AG09319 (cell line): ENCODE data around the gene NRG2.

Experiments
- DNase-seq: peaks from one replicate; pipeline ENCODE4 v3.0.0-alpha.2; 2010; ENCODE audit warnings: low read depth; ENCODE audit errors: extremely low read depth
- TF ChIP-seq, protein P1 (sequence below): IDR thresholded peaks from 2 replicates; pipeline ENCODE4 v1.5.1; 2011; ENCODE audit warnings: low read depth, mild to moderate bottlenecking, inconsistent platforms, low read length, moderate library complexity

Gene NRG2

DNA sequence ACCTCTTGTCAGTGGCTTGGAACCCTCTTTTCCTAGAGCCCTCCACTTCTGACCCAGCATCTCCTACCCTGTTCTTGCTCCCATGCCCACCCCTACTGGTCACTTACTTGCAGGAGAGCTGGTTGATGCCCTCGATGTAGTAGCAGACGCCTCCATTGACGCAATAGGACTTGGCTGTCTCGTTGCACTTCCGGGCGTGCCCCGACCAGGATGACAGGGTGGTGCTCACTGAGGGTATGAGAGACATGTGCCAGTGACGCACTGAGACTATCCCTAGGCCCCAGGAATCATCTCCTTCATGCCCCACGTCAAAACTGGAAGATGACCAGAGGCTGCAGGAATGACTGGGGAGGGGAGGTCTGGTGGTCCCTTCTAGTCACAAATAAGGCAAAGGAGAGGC, 171.5 kb downstream of the NRG2 start:
- TF ChIP-seq, protein P1, sequence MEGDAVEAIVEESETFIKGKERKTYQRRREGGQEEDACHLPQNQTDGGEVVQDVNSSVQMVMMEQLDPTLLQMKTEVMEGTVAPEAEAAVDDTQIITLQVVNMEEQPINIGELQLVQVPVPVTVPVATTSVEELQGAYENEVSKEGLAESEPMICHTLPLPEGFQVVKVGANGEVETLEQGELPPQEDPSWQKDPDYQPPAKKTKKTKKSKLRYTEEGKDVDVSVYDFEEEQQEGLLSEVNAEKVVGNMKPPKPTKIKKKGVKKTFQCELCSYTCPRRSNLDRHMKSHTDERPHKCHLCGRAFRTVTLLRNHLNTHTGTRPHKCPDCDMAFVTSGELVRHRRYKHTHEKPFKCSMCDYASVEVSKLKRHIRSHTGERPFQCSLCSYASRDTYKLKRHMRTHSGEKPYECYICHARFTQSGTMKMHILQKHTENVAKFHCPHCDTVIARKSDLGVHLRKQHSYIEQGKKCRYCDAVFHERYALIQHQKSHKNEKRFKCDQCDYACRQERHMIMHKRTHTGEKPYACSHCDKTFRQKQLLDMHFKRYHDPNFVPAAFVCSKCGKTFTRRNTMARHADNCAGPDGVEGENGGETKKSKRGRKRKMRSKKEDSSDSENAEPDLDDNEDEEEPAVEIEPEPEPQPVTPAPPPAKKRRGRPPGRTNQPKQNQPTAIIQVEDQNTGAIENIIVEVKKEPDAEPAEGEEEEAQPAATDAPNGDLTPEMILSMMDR = no peak
- no peak for DNase-seq

DNA sequence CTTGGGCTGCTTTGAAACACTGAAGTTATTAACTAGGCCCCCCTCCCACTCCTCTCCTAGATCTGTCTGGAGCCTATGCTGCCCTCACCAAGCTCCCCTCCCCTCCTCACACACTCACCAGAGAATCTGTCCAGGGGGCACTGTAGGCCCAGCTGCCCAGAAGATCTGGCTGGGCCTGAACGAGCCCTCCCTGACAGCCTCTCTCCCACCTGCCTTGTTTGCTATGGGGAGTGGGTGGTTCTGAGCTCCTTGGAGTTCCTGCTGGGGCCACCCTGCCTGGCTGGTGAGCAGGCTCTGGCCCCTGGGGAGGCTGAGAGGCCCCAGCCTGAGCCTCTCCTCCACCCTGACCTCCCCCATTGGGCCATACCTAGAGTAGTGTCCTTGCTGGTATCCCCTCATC, 172.4 kb downstream of the NRG2 start:
- TF ChIP-seq, protein P1 = no peak
- no peak for DNase-seq

DNA sequence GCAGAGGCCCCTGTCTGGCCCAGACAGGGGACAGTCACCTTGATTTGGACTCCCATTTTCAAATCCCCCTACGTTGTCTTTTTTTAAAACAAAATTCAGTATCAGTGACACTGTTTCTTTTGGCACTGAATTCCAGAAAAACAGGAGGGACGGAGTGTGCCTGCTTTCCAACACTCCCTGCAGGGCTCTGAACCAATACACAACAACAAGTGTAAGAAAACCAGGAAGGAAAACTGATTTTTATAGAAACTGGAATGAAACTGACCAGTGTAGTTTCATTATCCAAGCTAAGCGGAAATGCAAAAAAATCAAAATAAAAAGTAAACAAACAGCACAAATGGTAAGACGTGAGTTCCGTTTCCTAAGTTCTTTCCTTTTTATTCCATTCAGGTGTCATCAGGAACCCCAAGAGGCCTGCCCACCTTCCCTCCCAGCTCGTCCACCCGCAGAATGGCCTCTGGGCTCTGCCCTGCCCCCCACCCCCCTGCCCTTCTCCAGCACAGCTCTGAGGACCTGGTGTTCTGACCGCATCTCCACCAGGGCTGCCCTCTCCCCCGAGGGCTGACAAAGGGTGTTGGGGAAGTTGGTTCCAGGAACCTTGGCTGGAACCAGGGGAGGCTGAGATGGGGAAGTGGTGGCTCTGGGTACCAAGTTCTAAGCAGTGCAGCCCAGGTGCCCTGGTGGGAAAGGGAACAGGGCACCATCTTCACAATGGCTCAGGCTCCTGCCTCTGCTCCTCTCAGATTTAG, 173.9 kb downstream of the NRG2 start:
- DNase-seq = no peak
- TF ChIP-seq, protein P1 = no peak

DNA sequence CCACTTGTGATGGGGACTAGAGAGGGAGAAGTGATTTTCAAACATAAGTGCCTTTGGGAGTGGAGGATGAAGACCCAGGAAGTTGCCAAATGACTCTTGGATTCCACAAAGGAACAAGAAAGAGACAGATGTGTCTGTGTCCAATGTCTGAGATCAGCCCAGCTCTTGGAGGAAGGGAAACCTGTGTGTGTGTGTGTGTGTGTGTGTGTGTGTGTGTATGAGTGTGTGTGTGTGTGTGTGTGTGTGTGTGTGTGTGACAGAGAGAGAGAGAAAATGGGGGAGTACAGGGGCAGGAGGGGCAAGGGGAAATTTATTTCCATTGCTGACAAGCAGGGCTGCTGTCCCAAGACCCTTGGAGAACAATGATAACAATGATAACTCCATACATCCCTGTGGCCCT, 175.5 kb downstream of the NRG2 start:
- TF ChIP-seq, protein P1 = no peak
- DNase-seq = no peak

DNA sequence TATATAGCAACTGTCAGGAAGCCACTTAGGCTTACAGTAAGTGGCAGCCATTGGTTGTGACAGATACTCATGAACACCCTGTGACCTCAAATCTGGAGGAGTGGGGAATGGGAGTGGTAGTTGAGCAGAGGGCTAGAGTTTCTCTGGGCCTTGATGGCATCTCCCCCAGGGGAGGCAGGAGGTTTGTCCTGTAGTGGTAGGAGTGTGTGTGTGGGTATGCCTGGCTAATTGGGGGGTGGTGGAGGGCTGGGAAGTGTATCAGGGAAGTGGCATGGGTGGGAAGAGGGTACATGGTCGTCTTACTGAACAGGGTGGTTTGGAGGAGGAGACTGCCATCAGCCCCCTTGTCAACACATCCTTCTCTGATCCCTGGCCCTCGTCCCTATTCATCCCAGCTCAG, 176.0 kb downstream of the NRG2 start:
- TF ChIP-seq, protein P1 = no peak
- DNase-seq = no peak

DNA sequence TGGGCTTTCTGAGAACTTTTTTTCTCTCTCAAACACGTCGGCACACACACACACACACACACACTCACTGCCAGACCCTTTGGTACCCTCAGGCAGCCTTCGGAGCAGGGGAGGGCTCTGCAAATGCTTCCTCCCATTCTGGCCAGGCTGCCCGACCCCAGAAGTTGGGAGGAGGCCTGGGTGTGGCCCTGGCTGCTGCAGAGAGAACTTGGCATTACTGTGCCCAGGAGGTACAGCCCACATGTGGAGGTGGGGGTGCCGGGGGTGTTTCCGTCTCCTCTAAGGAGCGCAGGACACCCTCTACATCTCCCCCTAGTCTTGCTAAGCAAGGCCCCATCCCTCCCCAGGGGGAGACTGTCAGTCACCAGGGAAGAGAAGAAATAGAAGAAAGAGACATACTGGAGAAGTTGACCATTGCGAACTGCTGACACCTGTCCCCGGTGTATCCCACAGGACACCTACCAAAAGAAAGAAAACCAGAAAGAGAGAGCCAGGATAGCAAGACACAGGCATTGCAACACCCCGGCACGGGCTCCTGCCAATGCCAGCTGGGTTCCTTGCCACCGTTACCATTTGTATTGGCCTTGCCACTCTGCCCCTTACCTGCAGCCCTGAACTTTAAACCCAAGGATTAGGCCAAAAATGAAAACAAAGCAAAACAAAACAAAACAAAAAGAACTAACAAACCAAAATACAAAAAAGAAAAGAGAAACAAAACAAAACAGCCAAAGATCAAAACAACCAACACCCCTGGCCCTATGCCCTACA, 178.2 kb downstream of the NRG2 start:
- no peak for DNase-seq
- TF ChIP-seq, protein P1 = no peak

DNA sequence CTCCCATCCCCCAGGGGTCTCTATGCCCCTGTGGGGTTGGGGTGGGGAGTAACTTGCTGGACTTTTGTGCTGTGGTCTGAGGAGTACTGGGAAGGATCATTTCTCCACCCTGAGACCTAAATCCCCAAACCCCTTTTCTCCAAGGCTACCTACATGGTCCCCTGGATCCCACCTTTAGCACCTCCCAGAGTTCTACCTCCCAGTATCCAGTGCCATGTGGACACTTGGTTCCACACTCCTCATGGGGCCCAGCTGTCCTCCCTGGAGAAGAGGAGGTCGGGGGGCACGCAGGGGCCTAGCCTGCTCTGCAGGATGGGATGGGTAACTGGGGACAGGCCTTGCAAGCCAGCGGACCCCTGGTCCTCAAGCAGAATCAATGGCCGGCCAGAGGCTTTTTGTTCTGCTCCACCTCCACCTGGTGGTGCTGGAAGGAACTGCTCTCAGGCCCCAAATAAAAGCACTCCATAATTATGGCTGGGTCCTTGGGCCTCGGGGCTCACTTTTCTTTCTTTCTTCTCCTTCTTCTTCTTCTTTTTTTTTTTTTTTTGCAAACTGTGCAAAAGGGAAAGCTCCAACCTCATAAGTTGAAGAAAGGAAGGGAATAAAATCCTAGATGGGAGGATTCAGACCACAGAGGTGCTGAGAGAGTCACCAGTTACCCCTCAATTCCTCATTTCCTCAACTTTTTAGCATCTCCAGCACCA, 179.1 kb downstream of the NRG2 start:
- DNase-seq = peak; percentile 19
- TF ChIP-seq, protein P1 = peak; percentile 87
